Measurements from ENCODE around the gene HECTD1.
"Not testable (repeated sequence)": the region's sequence is repeated elsewhere in the genome, so short reads cannot be mapped to it uniquely, and the experiment has no call there.

The HECTD1 gene

GRCh38 chr14:31090883-31091764 is 116.5 kb downstream of the HECTD1 start:
- DNase-seq (ENCODE audit: low read depth) = no peak

DNA sequence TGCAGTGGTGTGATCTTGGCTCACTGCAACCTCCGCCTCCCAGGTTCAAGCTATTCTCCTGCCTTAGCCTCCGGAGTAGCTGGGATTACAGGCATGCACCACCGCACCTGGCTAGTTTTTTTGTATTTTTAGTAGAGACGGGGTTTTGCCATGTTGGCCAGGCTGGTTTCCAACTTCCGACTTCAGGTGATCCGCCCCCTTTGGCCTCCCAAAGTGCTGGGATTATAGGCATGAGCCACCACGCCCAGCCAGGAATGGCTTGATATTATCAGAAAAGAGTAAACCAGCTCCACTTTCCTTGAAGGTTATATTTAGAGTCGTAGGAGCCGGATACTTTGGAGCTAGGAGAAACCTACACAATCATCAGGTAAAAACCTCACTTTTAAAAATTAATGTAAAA is 121.1 kb downstream of the HECTD1 start:
- DNase-seq (ENCODE audit: low read depth) = not testable (repeated sequence)

DNA sequence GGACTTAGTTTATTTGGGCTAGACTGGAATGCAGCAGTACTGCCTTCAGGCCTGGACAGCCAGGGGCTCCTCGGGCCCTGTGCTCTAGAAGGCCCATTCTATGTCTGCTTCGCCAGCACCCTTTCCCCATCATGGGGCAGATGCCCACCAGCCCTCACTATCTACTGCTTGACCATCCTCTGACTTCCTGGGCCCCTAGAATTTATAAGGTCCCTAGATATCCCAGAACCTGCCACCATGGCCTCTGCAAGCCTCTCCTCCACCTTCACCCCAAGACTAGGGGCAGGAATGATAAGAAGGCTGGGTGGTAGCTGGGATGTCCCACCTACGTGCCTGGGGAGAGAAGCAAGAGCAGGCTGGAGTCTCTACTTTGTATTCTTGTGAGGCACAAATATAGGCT is 122.6 kb downstream of the HECTD1 start:
- no peak for DNase-seq (ENCODE audit: low read depth)

DNA sequence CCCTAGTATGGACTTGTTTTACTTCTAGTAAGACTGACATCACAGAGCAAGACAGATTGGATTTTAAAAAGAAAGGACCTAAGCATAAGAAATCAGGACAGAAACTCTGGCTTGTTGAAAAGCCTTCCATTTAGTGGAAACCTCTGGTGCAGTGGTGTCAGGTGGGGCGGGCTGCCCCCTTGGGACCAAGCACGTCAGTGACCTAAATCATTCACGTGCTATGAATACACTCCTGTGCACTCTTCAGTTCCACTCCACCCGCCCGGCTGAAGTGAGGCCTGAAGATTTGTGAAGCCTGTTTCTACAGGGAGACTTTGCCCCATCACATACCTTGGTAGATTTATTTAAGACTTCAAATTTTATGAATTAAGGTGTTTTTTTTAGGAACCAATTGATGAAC is 123.2 kb downstream of the HECTD1 start:
- DNase-seq (ENCODE audit: low read depth) = no peak

DNA sequence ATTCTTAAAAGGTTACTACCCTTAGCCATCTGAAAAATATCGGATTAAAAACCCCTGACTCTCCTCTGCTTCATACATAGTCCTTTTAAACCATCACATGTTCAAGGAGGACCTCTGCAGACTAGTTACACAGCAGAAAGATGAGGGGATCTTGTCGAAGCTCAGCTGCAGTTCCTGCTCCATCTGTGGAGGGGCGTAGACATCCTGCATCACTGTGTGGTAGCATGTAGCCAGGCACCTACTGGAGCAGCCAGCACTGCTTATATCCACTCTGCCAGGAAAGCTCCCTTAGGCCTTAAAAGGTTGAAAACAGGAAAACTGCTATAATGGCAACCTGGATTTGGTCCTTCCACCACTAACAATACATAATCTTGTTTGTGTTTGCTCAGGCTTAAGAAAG is 123.8 kb downstream of the HECTD1 start:
- DNase-seq (ENCODE audit: low read depth) = no peak

- no peak for DNase-seq (ENCODE audit: low read depth)
These were observed 127.1 kb downstream of the HECTD1 start for GRCh38 chr14:31080484-31080883.

GRCh38 chr14:31080056-31080455 is 127.5 kb downstream of the HECTD1 start:
- DNase-seq (ENCODE audit: low read depth) = no peak

DNA sequence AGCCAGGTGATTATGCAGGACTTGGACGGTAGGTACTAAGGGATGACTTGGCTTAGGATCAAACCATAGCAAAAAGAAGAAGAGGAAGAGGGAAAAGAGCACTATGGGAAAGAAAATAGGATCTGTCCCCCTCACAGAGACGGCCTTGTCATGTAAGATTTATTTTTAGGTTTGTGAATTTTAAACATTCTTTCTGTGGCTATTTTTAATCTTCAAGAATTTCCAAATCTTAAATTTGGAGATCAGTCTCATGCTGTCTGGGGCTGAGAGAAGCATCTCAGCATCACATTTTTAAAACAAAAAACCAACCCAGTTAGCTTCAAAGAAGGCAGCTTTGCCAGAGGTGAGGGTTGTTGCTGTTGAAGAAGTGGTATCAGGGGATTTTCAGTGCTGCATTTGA is 128.8 kb downstream of the HECTD1 start:
- no peak for DNase-seq (ENCODE audit: low read depth)

DNA sequence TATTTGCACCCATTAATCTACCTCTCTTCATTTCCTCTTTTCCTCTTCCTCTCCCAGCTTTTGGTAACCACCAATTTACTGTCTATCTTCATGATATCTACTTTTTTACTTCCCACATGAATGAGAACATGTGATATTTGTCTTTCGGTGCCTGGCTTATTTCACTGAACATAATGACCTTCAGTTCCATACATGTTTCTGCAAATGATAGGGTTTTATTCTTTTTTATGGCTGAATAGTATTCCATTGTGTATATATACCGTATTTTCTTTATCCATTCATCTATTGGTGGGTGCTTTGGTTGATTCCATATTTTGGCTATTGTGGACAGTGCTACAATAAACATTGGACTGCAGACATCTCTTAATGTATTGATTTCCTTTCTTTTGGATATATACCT is 132.4 kb downstream of the HECTD1 start:
- no peak for DNase-seq (ENCODE audit: low read depth)

GRCh38 chr14:31071151-31071550 is 136.4 kb downstream of the HECTD1 start:
- no peak for DNase-seq (ENCODE audit: low read depth)

DNA sequence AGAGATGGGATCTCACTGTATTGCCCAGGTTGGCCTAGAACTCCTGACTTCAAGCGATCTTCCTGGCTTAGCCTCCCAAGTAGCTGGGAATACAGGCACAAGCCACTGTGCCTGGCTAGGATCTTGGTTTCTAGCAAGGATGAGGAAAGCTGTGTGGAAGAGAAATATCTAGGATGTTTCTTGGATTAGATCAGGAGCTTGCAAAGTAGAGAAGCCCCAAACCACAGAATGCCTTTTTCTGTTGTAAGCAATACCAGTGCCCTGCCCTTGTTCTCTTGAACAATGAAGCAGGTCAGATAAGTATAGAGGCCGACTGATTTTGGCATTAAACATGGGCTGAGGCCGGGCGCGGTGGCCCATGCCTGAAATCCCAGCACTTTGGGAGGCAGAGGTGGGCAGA is 137.2 kb downstream of the HECTD1 start:
- DNase-seq (ENCODE audit: low read depth) = peak; percentile 81

DNA sequence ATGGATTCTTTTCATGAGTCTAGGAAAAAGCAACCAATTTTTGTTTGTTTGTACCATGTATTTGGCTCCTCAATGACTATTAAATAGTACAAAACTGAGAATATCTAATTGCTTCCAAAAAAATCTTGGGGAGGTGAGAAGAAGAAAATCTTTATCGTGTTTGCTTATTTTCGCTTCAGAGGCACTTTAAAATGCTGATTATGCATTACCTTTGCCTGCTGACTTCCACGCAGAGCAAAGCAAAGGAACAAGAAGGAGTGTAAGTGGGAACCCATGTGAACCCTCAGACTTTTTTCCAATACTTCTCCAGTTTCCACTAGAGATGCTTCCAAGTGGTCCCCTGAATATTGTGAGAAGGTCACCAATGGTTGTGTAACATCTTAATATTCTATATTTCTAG is 138.2 kb downstream of the HECTD1 start:
- no peak for DNase-seq (ENCODE audit: low read depth)

DNA sequence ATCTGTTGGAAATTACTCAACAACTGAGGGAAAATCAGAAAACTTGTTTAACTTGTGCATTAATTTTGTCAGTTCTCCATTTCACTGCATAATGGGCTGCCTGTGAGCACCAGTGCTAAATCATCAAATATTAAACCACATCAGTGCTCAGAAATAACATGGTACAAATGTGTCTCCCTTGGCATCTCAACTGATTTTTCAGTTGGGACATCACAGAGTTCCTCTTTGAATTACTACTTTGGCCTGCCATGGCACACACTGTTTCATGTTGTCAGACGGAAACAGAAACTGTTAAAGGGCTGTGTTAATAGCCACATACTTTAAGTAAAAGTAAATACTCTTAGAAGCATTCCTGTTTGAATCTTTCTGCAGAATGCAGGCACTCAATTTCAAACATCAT is 139.4 kb downstream of the HECTD1 start:
- DNase-seq (ENCODE audit: low read depth) = no peak

DNA sequence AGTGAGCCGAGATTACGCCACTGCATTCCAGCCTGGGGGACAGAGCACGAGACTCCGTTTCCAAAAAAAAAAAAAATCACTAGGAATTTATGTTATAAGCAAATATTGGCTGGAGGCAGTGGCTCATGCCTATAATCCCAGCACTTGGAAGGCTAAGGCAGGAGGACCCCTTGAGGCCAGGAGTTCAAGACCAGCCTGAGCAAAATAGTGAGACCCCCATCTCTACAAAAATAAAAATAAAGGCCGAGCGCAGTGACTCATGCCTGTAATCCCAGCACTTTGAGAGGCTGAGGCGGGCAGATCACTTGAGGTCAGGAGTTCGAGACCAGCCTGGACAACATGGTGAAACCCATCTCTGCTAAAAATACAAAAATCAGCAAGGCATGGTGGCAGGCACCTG is 144.7 kb downstream of the HECTD1 start:
- not testable (repeated sequence) for DNase-seq (ENCODE audit: low read depth)

DNA sequence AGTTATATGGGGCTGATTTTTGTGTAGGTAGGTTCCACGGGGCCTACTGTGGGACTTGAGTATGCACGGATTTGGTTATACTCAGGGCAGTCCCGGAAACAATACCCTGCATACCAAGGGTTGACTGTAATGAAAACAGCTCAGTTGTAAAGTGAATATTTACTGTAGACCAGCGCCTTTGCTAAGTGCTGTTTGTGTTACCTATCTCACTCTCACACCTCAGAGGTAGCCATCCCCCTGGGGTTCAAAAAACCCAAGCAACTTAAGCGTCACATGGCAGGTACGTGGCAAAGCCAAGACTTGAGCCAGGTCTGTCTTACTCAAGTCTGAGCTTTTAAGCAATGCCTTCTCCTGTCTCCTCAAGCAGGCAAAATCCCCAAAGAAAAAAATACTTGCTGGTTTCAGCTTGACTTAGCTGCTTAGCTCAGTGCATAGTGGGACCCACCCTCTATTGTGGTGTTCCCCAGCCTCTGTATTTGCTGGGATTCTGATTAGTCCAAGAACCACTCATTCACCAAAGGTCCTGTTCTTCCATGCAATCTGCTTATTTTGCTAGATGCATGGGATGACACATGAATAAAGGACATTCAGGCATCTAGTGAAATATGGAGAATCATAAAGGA is 147.2 kb downstream of the HECTD1 start:
- no peak for DNase-seq (ENCODE audit: low read depth)

DNA sequence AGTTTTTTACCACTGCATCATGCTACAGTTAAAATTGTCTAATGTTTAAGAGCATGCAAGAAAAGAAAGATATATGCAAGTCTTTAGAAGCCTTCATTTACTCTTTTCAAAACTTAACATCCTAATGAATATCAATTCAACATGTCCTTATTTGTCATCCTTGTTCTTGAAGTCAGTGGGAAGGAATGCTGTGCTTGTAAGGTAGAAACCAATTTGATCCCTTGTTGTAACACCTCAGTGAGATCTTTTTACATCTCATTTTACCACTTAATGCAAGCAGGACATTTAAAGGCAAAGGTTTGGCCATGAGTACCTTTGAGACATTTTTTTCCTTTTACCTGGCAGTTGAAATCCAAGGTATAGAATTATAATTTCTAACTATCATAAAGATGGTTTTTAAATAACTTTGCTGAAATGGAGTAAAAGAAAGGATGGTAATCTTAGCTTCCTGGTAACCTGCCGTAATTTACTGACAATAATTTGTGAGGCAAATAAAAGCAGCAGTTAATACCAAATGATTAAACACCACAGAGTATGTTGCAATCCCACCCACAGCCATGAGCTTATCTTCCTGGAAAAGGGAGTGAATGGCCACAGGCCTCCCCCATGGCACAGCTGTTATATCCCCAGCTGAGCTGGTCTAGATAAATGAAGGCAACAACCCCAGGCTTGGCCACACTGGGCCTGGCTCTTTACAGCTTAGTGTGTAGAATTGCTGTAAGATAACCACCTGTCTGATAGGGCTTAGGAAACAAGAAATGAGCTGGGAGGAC is 148.3 kb downstream of the HECTD1 start:
- DNase-seq (ENCODE audit: low read depth) = no peak

DNA sequence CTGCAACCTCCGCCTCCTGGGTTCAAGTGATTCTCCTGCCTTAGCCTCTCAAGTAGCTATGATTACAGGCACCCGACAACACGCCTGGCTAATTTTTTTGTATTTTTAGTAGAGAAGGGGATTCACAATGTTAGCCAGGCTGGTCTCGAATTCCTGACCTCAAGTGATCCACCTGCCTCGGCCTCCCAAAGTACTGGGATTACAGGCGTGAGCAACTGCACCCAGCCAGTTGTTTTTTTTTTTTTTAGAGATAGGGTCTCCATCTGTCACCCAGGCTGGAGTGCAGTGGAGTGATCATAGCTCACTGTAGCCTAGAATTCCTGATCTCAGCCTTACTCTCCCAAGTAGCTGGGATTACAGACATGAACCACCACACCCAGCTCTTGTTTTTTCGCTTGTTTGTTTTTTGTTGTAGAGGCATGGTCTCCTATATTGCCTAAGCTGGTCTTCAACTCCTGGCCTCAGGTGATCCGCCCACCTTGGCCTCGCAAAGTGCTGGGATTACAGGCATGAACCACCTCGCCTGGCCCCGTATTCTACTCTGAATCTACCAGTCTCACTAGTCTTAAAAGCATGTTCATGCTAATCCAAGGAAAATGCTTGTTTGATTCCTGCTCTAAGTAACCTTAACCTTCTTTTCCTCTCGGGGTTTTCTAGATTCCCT is 149.8 kb downstream of the HECTD1 start:
- DNase-seq (ENCODE audit: low read depth) = no peak

DNA sequence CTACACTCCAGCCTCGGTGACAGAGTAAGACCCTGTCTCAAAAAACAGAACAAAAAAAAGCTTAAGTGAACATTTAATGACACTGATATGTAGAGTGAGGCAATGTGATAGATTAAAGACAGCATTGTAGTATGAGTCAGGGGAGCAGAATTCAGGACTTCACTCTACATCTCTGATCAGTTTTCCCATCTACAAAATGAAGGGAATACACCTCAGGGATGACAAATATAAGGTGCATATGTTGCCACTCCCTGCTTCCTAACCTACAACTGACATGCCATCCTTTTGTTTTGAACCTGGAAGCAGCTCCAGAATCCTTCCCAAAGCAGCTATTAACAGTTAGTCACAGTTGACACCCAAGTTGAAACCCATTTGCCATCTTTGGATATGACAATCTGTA is 150.6 kb downstream of the HECTD1 start:
- DNase-seq (ENCODE audit: low read depth) = no peak

DNA sequence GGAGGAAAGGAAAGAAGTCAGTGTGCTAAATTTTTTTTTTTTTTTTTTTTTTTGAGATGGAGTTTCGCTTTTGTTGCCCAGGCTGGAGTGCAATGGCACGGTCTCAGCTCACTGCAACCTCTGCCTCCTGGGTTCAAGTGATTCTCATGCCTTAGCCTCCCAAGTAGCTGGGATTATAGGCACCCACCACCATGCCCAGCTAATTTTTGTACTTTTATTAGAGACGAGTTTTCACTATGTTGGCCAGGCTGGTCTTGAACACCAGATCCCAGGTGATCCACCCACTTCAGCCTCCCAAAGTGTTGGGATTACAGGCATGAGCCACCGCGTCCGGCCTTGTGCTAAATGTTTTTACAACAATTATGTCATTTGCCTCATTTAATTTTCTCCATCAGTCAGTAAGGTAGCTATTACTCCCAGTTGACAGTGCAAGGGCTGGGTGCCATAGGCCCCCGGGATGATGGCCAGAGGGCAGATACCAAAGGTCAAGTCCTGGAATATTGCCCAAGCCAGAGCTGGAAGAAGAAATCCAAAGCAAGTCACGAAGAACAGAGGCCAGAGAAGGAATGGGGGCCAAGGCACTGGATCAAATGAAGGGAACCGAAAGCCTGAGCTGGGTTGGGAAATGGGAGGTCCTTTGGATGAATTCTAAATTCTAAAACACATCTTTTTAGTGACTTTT is 154.5 kb downstream of the HECTD1 start:
- not testable (repeated sequence) for DNase-seq (ENCODE audit: low read depth)

DNA sequence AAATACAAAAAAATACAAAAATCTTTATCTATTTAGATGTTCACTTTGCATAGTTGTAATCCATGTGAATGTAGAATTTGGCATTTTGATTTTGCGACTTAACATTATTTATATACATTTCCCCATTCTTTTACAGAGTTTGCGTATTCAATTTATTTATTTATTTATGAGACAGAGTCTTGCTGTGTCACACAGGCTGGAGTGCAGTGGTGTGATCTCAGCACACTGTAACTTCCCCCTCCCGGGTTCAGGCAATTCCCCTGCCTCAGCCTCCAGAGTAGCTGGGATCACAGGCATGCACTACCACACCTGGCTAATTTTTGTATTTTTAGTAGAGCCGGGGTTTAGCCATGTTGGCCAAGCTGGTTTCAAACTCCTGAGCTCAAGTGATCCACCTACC is 156.1 kb downstream of the HECTD1 start:
- no peak for DNase-seq (ENCODE audit: low read depth)

DNA sequence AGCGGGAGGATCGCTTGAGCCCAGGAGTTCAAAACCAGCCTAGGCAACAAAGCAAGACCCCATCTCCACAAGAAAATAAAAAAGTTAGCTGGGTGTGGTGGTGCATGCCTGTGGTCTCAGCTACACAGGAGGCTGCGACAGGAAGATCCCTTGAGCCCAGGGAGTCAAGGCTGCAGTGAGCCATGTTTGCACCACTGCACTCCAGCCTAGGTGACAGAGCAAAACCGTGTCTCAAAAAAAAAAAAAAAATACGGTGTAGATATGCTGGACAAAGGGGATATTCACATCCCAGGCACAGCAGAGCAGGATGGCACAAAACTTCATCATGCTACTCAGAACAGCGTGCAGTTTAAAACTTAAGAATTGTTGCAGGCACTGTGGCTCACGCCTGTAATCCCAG is 156.6 kb downstream of the HECTD1 start:
- no peak for DNase-seq (ENCODE audit: low read depth)
